OCI-LY7 (cell line): ENCODE results near the gene IGDCC3. TPM values are rescaled to one million over a fixed set of nuclear protein-coding genes. Genes with fewer than 3 reads are reported as not detected.

Source experiments
- BruUV-seq: library from RNA; stranded (reverse); fragments of 400-500 nt; replicated peaks from 2 replicates; lab custom pipeline; 2021; lab: Mats Ljungman, UMichigan
- CTCF ChIA-PET: fragments of 300-600 bp; sonication (Branson Sonifier 250); formaldehyde crosslinking; loops from one replicate; lab custom pipeline; 2022; ENCODE audit warnings: antibody characterized with exemption; ENCODE audit not compliant: unreplicated experiment; lab: Charles Lee
- POLR2A ChIA-PET: fragments of 300-600 bp; sonication (Branson Sonifier 250); formaldehyde crosslinking; loops from one replicate; lab custom pipeline; 2022; ENCODE audit warnings: antibody characterized with exemption; lab: Charles Lee
- DNase-seq: peaks from one replicate; pipeline ENCODE4 v3.0.0-alpha.2; 2015; ENCODE audit warnings: low spot score
- H2AFZ ChIP-seq: fragments of 200-600 bp; sonication (generic), shearing (Covaris generic); 2 replicates; pipeline ENCODE4 v1.6.1; 2014; ENCODE audit warnings: mild to moderate bottlenecking, antibody characterized with exemption, low read length, moderate library complexity
- H3K27ac ChIP-seq: fragments of 200-600 bp; sonication (generic); 2 replicates; pipeline ENCODE4 v1.5.1; 2014; ENCODE audit warnings: mixed run types, low read depth, mild to moderate bottlenecking, moderate library complexity, low read length, inconsistent platforms; ENCODE audit not compliant: poor library complexity, severe bottlenecking
- H3K36me3 ChIP-seq: fragments of 200-600 bp; sonication (generic); 2 replicates; pipeline ENCODE4 v1.6.1; 2014; ENCODE audit warnings: mild to moderate bottlenecking, antibody characterized with exemption, low read length, moderate library complexity, mixed read lengths; ENCODE audit not compliant: insufficient read depth
- H3K4me1 ChIP-seq: fragments of 200-600 bp; sonication (generic); 2 replicates; pipeline ENCODE4 v1.5.1; 2014; ENCODE audit warnings: mild to moderate bottlenecking, low read length; ENCODE audit not compliant: insufficient read depth, poor library complexity, severe bottlenecking
- H3K4me2 ChIP-seq: fragments of 200-600 bp; sonication (generic); 2 replicates; pipeline ENCODE4 v1.6.1; 2014; ENCODE audit warnings: mild to moderate bottlenecking, low read length
- H3K4me3 ChIP-seq: fragments of 200-600 bp; sonication (generic); 2 replicates; pipeline ENCODE4 v1.5.1; 2014; ENCODE audit warnings: mild to moderate bottlenecking, low read depth, low read length; ENCODE audit not compliant: poor library complexity, severe bottlenecking
- H3K79me2 ChIP-seq: fragments of 200-600 bp; sonication (generic); 2 replicates; pipeline ENCODE4 v1.6.1; 2016; ENCODE audit warnings: low read depth, mild to moderate bottlenecking, low read length, moderate library complexity, mixed read lengths; ENCODE audit not compliant: insufficient read depth
- H3K9me2 ChIP-seq: fragments of 200-600 bp; sonication (generic); 2 replicates; pipeline ENCODE4 v1.6.1; 2016; ENCODE audit warnings: mild to moderate bottlenecking, low read length, mixed read lengths; ENCODE audit not compliant: insufficient read depth
- H3K9me3 ChIP-seq: fragments of 200-600 bp; sonication (generic); 2 replicates; pipeline ENCODE4 v1.6.1; 2014; ENCODE audit warnings: mild to moderate bottlenecking, mixed run types, low read length, mixed read lengths
- H4K20me1 ChIP-seq: fragments of 200-600 bp; sonication (generic); 2 replicates; pipeline ENCODE4 v1.6.1; 2014; ENCODE audit warnings: mild to moderate bottlenecking, antibody characterized with exemption, low read length, moderate library complexity, mixed read lengths; ENCODE audit not compliant: insufficient read depth
- CTCF ChIP-seq: fragments of 200-600 bp; sonication (generic); conservative IDR thresholded peaks from 2 replicates; pipeline ENCODE4 v1.5.1; 2014; ENCODE audit warnings: mild to moderate bottlenecking, antibody characterized with exemption, low read length, moderate library complexity, mixed read lengths
- EZH2phosphoT487 ChIP-seq: fragments of 200-600 bp; sonication (generic); IDR thresholded peaks from 2 replicates; pipeline ENCODE4 v1.6.1; 2018; ENCODE audit warnings: low read depth, borderline replicate concordance, mild to moderate bottlenecking, mixed run types, antibody characterized with exemption, low read length, moderate library complexity, mixed read lengths
- intact Hi-C: fragments of 100-400 bp; cut with micrococcal nuclease; formaldehyde crosslinking; loops from one replicate; pipeline ENCODE4 v1.10.0; 2022; ENCODE audit not compliant: unreplicated experiment
- total RNA-seq, 2 experiments: library from RNA; depleted of rRNA in 1 of 2; stranded (reverse); fragments of >200 nt in 1 of 2; shearing (Covaris generic) in 1 of 2; gene quantifications; 2 replicates each; pipeline ENCODE4 v1.2.3, GENCODE V29; 2014 to 2022

IGDCC3 gene
- total RNA-seq, 2 experiments from 2014 or later, result not detected

GRCh38 chr15:65338823-65339222 is 39.0 kb downstream of the IGDCC3 start:
- no peaks in the 10 kb centered on the region for H3K36me3 ChIP-seq
- ChIA-PET POLR2A (interaction anchor here (1.2 kb wide), 1 partner anchor 11 kb away, joined by 4 read pairs; no protein-coding TSS in a partner anchor), CTCF (no interaction called here)
- no peaks in the 10 kb centered on the region for H3K9me3 ChIP-seq
- no peak overlapping the region for H3K4me3 ChIP-seq
- no peak overlapping the region for H3K27ac ChIP-seq
- H3K79me2 ChIP-seq, result no peaks in the 10 kb centered on the region
- DNase-seq, result no peak
- intact Hi-C loops, result no loop called here
- peaks cover 7% of the 10 kb centered on the region for H3K4me1 ChIP-seq
- TF ChIP-seq EZH2phosphoT487, result no peak
- no peak for TF ChIP-seq CTCF
- H2AFZ ChIP-seq, result no peak overlapping the region
- no peaks in the 10 kb centered on the region for H4K20me1 ChIP-seq
- no peak overlapping the region for H3K4me2 ChIP-seq
- BruUV-seq, result no TSS peak
- H3K9me2 ChIP-seq, result no peaks in the 10 kb centered on the region

DNA sequence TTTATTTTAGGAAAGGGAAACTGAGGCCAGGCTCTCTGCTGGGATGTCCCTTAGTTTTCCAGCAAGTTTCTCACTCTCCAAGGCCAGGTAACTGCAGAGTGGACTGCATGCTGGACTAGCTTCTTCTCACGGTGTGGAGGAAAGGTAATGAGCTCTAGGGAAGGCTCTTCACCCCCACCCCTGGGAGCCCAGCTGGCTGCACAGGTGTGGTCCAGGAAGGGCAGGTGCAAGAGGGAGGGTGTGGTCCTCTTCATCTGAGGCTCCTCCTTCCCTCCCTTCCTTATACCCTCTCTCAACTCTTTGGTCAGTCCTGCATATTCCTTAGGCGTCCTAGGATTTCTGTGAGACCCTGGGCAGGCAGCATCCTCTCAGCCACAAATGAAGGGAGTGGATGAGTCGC is 39.4 kb downstream of the IGDCC3 start:
- Histone ChIP-seq H3K4me1 (peaks cover 7% of the 10 kb centered on the region), H3K4me3 (no peak overlapping the region), H2AFZ (no peak overlapping the region), H3K27ac (no peak overlapping the region), H4K20me1 (no peaks in the 10 kb centered on the region), H3K9me2 (no peaks in the 10 kb centered on the region), H3K4me2 (no peak overlapping the region), H3K9me3 (no peaks in the 10 kb centered on the region), H3K36me3 (no peaks in the 10 kb centered on the region), H3K79me2 (no peaks in the 10 kb centered on the region)
- TF ChIP-seq EZH2phosphoT487 (no peak), CTCF (no peak)
- BruUV-seq, result no TSS peak
- intact Hi-C loops, result no loop called here
- CTCF ChIA-PET, result no interaction called here
- POLR2A ChIA-PET, result interaction anchor here (1.2 kb wide), 1 partner anchor 12 kb away, joined by 4 read pairs; no protein-coding TSS in a partner anchor
- DNase-seq, result no peak

DNA sequence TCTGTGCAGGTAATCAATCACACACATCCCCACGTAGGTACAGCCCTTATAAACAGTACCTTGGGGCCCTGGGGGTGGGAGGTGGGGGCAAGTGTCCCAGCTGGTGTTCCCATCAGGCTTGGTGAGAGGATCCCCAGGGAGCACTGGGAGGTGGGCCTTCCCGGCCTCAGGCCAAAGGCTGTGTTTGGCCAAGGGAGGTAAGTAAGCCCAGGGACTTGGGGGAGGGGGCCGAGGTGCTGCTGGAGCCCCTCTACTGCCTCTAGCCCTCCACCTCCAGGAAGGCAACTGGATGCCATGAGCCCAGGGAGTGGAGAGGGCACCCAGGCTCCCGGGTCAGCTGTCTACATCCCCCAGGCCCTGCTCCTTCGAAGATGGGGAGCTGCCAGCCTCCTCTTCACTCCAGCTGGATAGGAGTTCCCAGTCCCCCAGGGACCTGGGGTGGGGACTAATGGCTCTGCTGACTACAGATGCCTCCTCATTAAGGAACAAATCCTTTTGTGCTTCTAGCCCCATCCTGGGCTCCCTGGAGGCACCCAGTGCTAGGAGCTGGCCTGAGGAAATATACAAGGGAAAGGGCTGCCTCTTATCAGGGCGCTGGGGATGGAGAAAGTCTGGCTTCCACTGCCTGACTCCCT is 40.2 kb downstream of the IGDCC3 start:
- H3K9me2 ChIP-seq, result no peaks in the 10 kb centered on the region
- H3K4me3 ChIP-seq, result no peak overlapping the region
- no peak overlapping the region for H3K27ac ChIP-seq
- ChIA-PET CTCF (no interaction called here), POLR2A (interaction anchor here (1.2 kb wide), 1 partner anchor 12 kb away, joined by 4 read pairs; no protein-coding TSS in a partner anchor)
- H3K36me3 ChIP-seq, result no peaks in the 10 kb centered on the region
- H3K79me2 ChIP-seq, result no peaks in the 10 kb centered on the region
- H3K4me1 ChIP-seq, result peaks cover 7% of the 10 kb centered on the region
- BruUV-seq, result no TSS peak
- H4K20me1 ChIP-seq, result no peaks in the 10 kb centered on the region
- H3K4me2 ChIP-seq, result no peak overlapping the region
- TF ChIP-seq CTCF, result no peak
- no peak for TF ChIP-seq EZH2phosphoT487
- no peak for DNase-seq
- no peaks in the 10 kb centered on the region for H3K9me3 ChIP-seq
- intact Hi-C loops, result no loop called here
- no peak overlapping the region for H2AFZ ChIP-seq
